Measurements from ENCODE around the gene HDAC11. TPM values are rescaled to one million over a fixed set of nuclear protein-coding genes. Genes with fewer than 3 reads are reported as not detected.

HDAC11 gene
- total and polyA plus RNA-seq, 2 of the 13 experiments (the other 11 are each of a cell fraction or from before 2014, with no cell fraction given) = 13.7 to 33.1 TPM

- TF ChIP-seq, protein P1, sequence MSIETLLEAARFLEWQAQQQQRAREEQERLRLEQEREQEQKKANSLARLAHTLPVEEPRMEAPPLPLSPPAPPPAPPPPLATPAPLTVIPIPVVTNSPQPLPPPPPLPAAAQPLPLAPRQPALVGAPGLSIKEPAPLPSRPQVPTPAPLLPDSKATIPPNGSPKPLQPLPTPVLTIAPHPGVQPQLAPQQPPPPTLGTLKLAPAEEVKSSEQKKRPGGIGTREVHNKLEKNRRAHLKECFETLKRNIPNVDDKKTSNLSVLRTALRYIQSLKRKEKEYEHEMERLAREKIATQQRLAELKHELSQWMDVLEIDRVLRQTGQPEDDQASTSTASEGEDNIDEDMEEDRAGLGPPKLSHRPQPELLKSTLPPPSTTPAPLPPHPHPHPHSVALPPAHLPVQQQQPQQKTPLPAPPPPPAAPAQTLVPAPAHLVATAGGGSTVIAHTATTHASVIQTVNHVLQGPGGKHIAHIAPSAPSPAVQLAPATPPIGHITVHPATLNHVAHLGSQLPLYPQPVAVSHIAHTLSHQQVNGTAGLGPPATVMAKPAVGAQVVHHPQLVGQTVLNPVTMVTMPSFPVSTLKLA (IDR thresholded peaks at IDR 0.05) = peak; percentile 68
- TF ChIP-seq POLR2AphosphoS2 (IDR thresholded peaks at IDR 0.05; ENCODE audit: low read depth, low read length) (no peak), SRSF4 (IDR thresholded peaks at IDR 0.05; ENCODE audit: low read depth, low read length, poor library complexity, severe bottlenecking) (no peak), SP5 (CRISPR knock-in tag; IDR thresholded peaks at IDR 0.05; ENCODE audit: borderline replicate concordance, low read depth) (peak; percentile 79), SIN3A (IDR thresholded peaks at IDR 0.05; ENCODE audit: borderline replicate concordance, low read depth, low read length) (0 out of 2 replicates have a peak, but pooled peaks have one; percentile 57), NKX3-1 (CRISPR knock-in tag; IDR thresholded peaks at IDR 0.05) (no peak), MYNN (CRISPR knock-in tag; IDR thresholded peaks at IDR 0.05; ENCODE audit: low read depth) (no peak), JARID2 (CRISPR knock-in tag; IDR thresholded peaks at IDR 0.05; ENCODE audit: insufficient replicate concordance) (no peak), KAT7 (CRISPR knock-in tag; IDR thresholded peaks at IDR 0.05; ENCODE audit: borderline replicate concordance) (no peak), ATF7-NPFF (CRISPR knock-in tag; IDR thresholded peaks at IDR 0.05; ENCODE audit: low read depth) (0 out of 2 replicates have a peak, but pooled peaks have one; percentile 39), ATF4 (CRISPR knock-in tag; IDR thresholded peaks at IDR 0.05) (peak in 1 of 2 experiments; percentile 72; a peak in 2 of 4 replicates), SPEN (CRISPR knock-in tag; IDR thresholded peaks at IDR 0.05; ENCODE audit: low read depth) (peak; percentile 85; the same call in 1 of the 2 replicates)
- TF ChIP-seq, protein P2, sequence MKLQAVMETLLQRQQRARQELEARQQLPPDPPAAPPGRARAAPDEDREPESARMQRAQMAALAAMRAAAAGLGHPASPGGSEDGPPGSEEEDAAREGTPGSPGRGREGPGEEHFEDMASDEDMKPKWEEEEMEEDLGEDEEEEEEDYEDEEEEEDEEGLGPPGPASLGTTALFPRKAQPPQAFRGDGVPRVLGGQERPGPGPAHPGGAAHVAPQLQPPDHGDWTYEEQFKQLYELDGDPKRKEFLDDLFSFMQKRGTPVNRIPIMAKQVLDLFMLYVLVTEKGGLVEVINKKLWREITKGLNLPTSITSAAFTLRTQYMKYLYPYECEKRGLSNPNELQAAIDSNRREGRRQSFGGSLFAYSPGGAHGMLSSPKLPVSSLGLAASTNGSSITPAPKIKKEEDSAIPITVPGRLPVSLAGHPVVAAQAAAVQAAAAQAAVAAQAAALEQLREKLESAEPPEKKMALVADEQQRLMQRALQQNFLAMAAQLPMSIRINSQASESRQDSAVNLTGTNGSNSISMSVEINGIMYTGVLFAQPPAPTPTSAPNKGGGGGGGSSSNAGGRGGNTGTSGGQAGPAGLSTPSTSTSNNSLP (IDR thresholded peaks at IDR 0.05; ENCODE audit: low read depth, low read length) = no peak
- TF ChIP-seq, protein P3, sequence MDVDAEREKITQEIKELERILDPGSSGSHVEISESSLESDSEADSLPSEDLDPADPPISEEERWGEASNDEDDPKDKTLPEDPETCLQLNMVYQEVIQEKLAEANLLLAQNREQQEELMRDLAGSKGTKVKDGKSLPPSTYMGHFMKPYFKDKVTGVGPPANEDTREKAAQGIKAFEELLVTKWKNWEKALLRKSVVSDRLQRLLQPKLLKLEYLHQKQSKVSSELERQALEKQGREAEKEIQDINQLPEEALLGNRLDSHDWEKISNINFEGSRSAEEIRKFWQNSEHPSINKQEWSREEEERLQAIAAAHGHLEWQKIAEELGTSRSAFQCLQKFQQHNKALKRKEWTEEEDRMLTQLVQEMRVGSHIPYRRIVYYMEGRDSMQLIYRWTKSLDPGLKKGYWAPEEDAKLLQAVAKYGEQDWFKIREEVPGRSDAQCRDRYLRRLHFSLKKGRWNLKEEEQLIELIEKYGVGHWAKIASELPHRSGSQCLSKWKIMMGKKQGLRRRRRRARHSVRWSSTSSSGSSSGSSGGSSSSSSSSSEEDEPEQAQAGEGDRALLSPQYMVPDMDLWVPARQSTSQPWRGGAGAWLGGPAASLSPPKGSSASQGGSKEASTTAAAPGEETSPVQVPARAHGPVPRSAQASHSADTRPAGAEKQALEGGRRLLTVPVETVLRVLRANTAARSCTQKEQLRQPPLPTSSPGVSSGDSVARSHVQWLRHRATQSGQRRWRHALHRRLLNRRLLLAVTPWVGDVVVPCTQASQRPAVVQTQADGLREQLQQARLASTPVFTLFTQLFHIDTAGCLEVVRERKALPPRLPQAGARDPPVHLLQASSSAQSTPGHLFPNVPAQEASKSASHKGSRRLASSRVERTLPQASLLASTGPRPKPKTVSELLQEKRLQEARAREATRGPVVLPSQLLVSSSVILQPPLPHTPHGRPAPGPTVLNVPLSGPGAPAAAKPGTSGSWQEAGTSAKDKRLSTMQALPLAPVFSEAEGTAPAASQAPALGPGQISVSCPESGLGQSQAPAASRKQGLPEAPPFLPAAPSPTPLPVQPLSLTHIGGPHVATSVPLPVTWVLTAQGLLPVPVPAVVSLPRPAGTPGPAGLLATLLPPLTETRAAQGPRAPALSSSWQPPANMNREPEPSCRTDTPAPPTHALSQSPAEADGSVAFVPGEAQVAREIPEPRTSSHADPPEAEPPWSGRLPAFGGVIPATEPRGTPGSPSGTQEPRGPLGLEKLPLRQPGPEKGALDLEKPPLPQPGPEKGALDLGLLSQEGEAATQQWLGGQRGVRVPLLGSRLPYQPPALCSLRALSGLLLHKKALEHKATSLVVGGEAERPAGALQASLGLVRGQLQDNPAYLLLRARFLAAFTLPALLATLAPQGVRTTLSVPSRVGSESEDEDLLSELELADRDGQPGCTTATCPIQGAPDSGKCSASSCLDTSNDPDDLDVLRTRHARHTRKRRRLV (CRISPR knock-in tag; IDR thresholded peaks at IDR 0.05) = peak; percentile 92
- TF ChIP-seq, protein P4, sequence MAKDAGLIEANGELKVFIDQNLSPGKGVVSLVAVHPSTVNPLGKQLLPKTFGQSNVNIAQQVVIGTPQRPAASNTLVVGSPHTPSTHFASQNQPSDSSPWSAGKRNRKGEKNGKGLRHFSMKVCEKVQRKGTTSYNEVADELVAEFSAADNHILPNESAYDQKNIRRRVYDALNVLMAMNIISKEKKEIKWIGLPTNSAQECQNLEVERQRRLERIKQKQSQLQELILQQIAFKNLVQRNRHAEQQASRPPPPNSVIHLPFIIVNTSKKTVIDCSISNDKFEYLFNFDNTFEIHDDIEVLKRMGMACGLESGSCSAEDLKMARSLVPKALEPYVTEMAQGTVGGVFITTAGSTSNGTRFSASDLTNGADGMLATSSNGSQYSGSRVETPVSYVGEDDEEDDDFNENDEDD (CRISPR knock-in tag; IDR thresholded peaks at IDR 0.05; ENCODE audit: borderline replicate concordance) = peak; percentile 33; the same call in 1 of the 2 replicates
- TF ChIP-seq, protein P5, sequence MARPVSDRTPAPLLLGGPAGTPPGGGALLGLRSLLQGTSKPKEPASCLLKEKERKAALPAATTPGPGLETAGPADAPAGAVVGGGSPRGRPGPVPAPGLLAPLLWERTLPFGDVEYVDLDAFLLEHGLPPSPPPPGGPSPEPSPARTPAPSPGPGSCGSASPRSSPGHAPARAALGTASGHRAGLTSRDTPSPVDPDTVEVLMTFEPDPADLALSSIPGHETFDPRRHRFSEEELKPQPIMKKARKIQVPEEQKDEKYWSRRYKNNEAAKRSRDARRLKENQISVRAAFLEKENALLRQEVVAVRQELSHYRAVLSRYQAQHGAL (CRISPR knock-in tag; IDR thresholded peaks at IDR 0.05; ENCODE audit: not compliant biosample characterization) = no peak
These were observed 9.1 kb upstream of the HDAC11 start (continued) for GRCh38 chr3:13470894-13471574.

All from HepG2 (cell line).